ENCODE results near the gene ZMYND8. TPM values are rescaled to one million over a fixed set of nuclear protein-coding genes. Genes with fewer than 3 reads are reported as not detected.
A peak's percentile ranks its signal among the peaks of the same experiment; 100 is the strongest.
"Not testable (repeated sequence)": the region's sequence is repeated elsewhere in the genome, so short reads cannot be mapped to it uniquely, and the experiment has no call there.

The ZMYND8 gene
- total RNA-seq, 3 donors from 2014 or later (not counting 1 experiment from before 2014, with no cell fraction given), result 57.6 to 72.6 (median 69.8) TPM

- Mint-ChIP-seq H3K27me3 (ENCODE audit: low read depth in 2 of 2) (no peaks in the 10 kb centered on the region), H3K27ac (no peak overlapping the region), H3K36me3 (peaks cover 17% of the 10 kb centered on the region), H3K4me1 (peaks cover 10 to 12% of the 10 kb centered on the region in 2 donors), H3K4me3 (no peak overlapping the region), H3K9me3 (no peaks in the 10 kb centered on the region)
- no peak for TF ChIP-seq CTCF (IDR thresholded peaks at IDR 0.05)
- WGBS (ENCODE audit: insufficient coverage), result 96% methylated on average over 7 of the region's 8 CpGs
- no peak overlapping the region for H3K27ac ChIP-seq (ENCODE audit: low read length)
- intact Hi-C loops (cut with micrococcal nuclease), result no loop called here
- ATAC-seq, result no peak
- DNase-seq, result no peak
- H3K4me3 ChIP-seq (ENCODE audit: low read length), result no peak overlapping the region
- H3K4me1 ChIP-seq (ENCODE audit: control insufficient read depth, insufficient read depth, low read length), result no peaks in the 10 kb centered on the region
- no peaks in the 10 kb centered on the region for H3K27me3 ChIP-seq (ENCODE audit: control insufficient read depth, insufficient read depth, low read length)
- H3K36me3 ChIP-seq (ENCODE audit: control insufficient read depth, insufficient read depth, low read length), result peaks cover 62% of the 10 kb centered on the region
- H3K9me3 ChIP-seq (ENCODE audit: control insufficient read depth, insufficient read depth, low read length), result no peaks in the 10 kb centered on the region
Measured at GRCh38 chr20:47241345-47241781, 115.1 kb downstream of the ZMYND8 start.

DNA sequence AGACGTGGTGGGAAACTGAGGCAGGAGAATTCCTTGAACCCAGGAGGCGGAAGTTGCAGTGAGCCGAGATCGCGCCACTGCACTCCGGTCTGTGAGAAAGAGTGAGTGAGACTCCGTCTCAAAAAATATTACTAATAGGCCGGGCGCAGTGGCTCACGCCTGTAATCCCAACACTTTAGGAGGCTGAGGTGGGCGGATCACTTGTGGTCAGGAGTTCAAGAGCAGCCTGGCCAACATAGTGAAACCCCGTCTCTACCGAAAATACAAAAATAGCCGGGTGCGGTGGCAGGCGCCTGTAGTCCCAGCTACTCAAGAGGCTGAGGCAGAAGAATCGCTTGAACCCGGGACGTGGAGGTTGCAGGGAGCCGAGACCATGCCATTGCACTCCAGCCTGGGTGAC is 116.4 kb downstream of the ZMYND8 start:
- ATAC-seq; intact Hi-C loops (cut with micrococcal nuclease): not testable (repeated sequence)
- peaks cover 62% of the 10 kb centered on the region for H3K36me3 ChIP-seq (ENCODE audit: control insufficient read depth, insufficient read depth, low read length)

GRCh38 chr20:47239719-47240067 is 116.8 kb downstream of the ZMYND8 start:
- Mint-ChIP-seq H3K9me3 (no peaks in the 10 kb centered on the region), H3K36me3 (peaks cover 12% of the 10 kb centered on the region), H3K4me3 (no peak overlapping the region), H3K4me1 (peaks cover 10 to 12% of the 10 kb centered on the region in 2 donors), H3K27me3 (ENCODE audit: low read depth in 2 of 2) (no peaks in the 10 kb centered on the region), H3K27ac (no peak overlapping the region)
- no peaks in the 10 kb centered on the region for H3K27me3 ChIP-seq (ENCODE audit: control insufficient read depth, insufficient read depth, low read length)
- H3K27ac ChIP-seq (ENCODE audit: low read length), result no peak overlapping the region
- intact Hi-C loops (cut with micrococcal nuclease), result no loop called here
- ATAC-seq (no peak), DNase-seq (no peak)
- no peak overlapping the region for H3K4me3 ChIP-seq (ENCODE audit: low read length)
- H3K9me3 ChIP-seq (ENCODE audit: control insufficient read depth, insufficient read depth, low read length), result no peaks in the 10 kb centered on the region
- TF ChIP-seq CTCF (IDR thresholded peaks at IDR 0.05), result no peak
- peaks cover 64% of the 10 kb centered on the region for H3K36me3 ChIP-seq (ENCODE audit: control insufficient read depth, insufficient read depth, low read length)
- no peaks in the 10 kb centered on the region for H3K4me1 ChIP-seq (ENCODE audit: control insufficient read depth, insufficient read depth, low read length)
- 98% methylated on average over 6 of the region's 6 CpGs for WGBS (ENCODE audit: insufficient coverage)

More for the DNA sequence above, 116.4 kb downstream of the ZMYND8 start:
- 97% methylated on average over 20 of the region's 20 CpGs for WGBS (ENCODE audit: insufficient coverage)
- not testable (repeated sequence) for H3K27ac ChIP-seq (ENCODE audit: low read length); H3K27ac Mint-ChIP-seq; H3K9me3 Mint-ChIP-seq; H3K4me3 Mint-ChIP-seq; H3K27me3 ChIP-seq (ENCODE audit: control insufficient read depth, insufficient read depth, low read length); H3K9me3 ChIP-seq (ENCODE audit: control insufficient read depth, insufficient read depth, low read length); H3K4me3 ChIP-seq (ENCODE audit: low read length); H3K27me3 Mint-ChIP-seq (ENCODE audit: low read depth in 2 of 2); H3K4me1 ChIP-seq (ENCODE audit: control insufficient read depth, insufficient read depth, low read length); DNase-seq
- peaks cover 10 to 12% of the 10 kb centered on the region in 2 donors for H3K4me1 Mint-ChIP-seq
- peaks cover 12% of the 10 kb centered on the region for H3K36me3 Mint-ChIP-seq

DNA sequence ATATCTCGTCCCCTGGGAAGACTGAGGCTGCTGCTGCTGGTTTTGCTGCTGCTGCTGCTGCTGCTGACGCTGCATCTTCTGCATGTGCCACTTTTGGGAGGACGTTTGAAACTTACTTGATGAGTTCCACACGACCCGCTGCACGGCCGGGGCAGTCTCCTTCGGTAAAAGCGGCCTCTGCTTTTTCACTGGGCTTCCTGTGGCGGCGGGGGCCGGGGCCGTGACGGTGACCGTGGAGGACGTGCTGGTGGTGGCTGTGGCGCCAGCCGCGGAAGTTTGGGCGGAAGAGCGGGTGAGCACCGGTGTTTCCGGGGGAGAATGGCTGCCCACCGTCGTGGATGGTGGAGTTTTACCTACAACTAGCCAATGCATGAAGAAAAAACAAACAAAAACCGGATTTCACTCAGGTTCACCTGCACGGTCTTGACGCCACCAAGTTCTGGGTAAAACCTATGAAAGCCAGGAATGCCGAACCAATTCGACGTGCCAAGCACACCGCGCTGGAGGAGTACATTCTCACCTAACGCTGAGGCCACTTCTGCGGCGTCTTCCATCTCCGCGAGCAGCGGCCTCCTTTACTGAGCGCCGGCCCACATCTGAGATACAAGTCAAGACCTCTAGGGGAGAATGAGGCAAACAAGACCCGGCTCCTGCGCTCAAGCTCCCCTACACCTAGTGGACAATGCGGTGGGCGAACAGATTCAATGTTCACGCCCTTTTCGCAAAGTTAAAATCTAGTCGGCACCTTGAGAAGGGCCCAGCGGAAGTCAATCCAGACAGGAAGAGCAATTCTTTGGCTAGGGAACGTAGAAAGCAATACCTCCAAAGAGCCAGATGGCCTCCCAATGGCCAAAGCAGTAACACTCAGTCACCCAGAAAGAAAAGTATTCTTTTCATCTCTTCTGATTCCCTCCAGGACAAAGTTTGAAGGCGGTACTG is 117.5 kb downstream of the ZMYND8 start:
- Mint-ChIP-seq H3K4me1 (peaks cover 9 to 11% of the 10 kb centered on the region in 2 donors), H3K4me3 (no peak overlapping the region), H3K36me3 (peaks cover 12% of the 10 kb centered on the region), H3K27ac (peak overlapping the region in 1 of 2 donors; percentile 24), H3K27me3 (ENCODE audit: low read depth in 2 of 2) (no peaks in the 10 kb centered on the region), H3K9me3 (no peaks in the 10 kb centered on the region)
- TF ChIP-seq CTCF (IDR thresholded peaks at IDR 0.05), result no peak
- intact Hi-C loops (cut with micrococcal nuclease), result no loop called here
- WGBS (ENCODE audit: insufficient coverage), result 97% methylated on average over 51 of the region's 51 CpGs
- no peak overlapping the region for H3K27ac ChIP-seq (ENCODE audit: low read length)
- H3K4me3 ChIP-seq (ENCODE audit: low read length), result no peak overlapping the region
- no peaks in the 10 kb centered on the region for H3K9me3 ChIP-seq (ENCODE audit: control insufficient read depth, insufficient read depth, low read length)
- ATAC-seq (no peak), DNase-seq (no peak)
- H3K27me3 ChIP-seq (ENCODE audit: control insufficient read depth, insufficient read depth, low read length), result no peaks in the 10 kb centered on the region
- peaks cover 65% of the 10 kb centered on the region for H3K36me3 ChIP-seq (ENCODE audit: control insufficient read depth, insufficient read depth, low read length)
- no peaks in the 10 kb centered on the region for H3K4me1 ChIP-seq (ENCODE audit: control insufficient read depth, insufficient read depth, low read length)
